ENCODE measurements around the gene MME. TPM values are rescaled to one million over a fixed set of nuclear protein-coding genes. Genes with fewer than 3 reads are reported as not detected.
"Not testable (repeated sequence)": the region's sequence is repeated elsewhere in the genome, so short reads cannot be mapped to it uniquely, and the experiment has no call there.

The MME gene
- total RNA-seq, 2 donors from 2014 or later: not detected

GRCh38 chr3:155210736-155211135, 130.6 kb downstream of the MME start:
- Mint-ChIP-seq H3K36me3 (ENCODE audit: low read depth) (no peaks in the 10 kb centered on the region), H3K27me3 (no peaks in the 10 kb centered on the region), H3K27ac (no peak overlapping the region), H3K9me3 (no peaks in the 10 kb centered on the region), H3K4me3 (no peak overlapping the region), H3K4me1 (no peaks in the 10 kb centered on the region)
- ATAC-seq (replicated peaks): no peak

GRCh38 chr3:155211266-155211665, 131.1 kb downstream of the MME start:
- Mint-ChIP-seq H3K27ac (no peak overlapping the region), H3K4me1 (no peaks in the 10 kb centered on the region), H3K9me3 (no peaks in the 10 kb centered on the region), H3K4me3 (no peak overlapping the region), H3K36me3 (ENCODE audit: low read depth) (no peaks in the 10 kb centered on the region), H3K27me3 (no peaks in the 10 kb centered on the region)
- ATAC-seq (replicated peaks): no peak

- no peak for ATAC-seq (replicated peaks)
- Mint-ChIP-seq H3K9me3 (no peaks in the 10 kb centered on the region), H3K27me3 (no peaks in the 10 kb centered on the region), H3K36me3 (ENCODE audit: low read depth) (no peaks in the 10 kb centered on the region), H3K27ac (no peak overlapping the region), H3K4me3 (no peak overlapping the region), H3K4me1 (no peaks in the 10 kb centered on the region)
Measured at GRCh38 chr3:155211940-155212339, 131.8 kb downstream of the MME start.

GRCh38 chr3:155216007-155216406, 135.9 kb downstream of the MME start:
- H3K27me3 Mint-ChIP-seq; ATAC-seq (replicated peaks); H3K36me3 Mint-ChIP-seq (ENCODE audit: low read depth); H3K27ac Mint-ChIP-seq; H3K4me1 Mint-ChIP-seq; H3K9me3 Mint-ChIP-seq; H3K4me3 Mint-ChIP-seq: not testable (repeated sequence)

GRCh38 chr3:155217591-155217990, 137.5 kb downstream of the MME start:
- Mint-ChIP-seq H3K27ac (no peak overlapping the region), H3K4me3 (no peak overlapping the region), H3K9me3 (no peaks in the 10 kb centered on the region), H3K27me3 (no peaks in the 10 kb centered on the region), H3K36me3 (ENCODE audit: low read depth) (no peaks in the 10 kb centered on the region), H3K4me1 (no peaks in the 10 kb centered on the region)
- ATAC-seq (replicated peaks): no peak

- ATAC-seq (replicated peaks): no peak
- no peak overlapping the region for H3K27ac Mint-ChIP-seq
- no peaks in the 10 kb centered on the region for H3K27me3 Mint-ChIP-seq
- no peaks in the 10 kb centered on the region for H3K36me3 Mint-ChIP-seq (ENCODE audit: low read depth)
- no peak overlapping the region for H3K4me3 Mint-ChIP-seq
- H3K4me1 Mint-ChIP-seq: no peaks in the 10 kb centered on the region
- H3K9me3 Mint-ChIP-seq: no peaks in the 10 kb centered on the region
Measured at GRCh38 chr3:155218462-155218861, 138.3 kb downstream of the MME start.

GRCh38 chr3:155219106-155219505, 139.0 kb downstream of the MME start:
- H3K4me3 Mint-ChIP-seq: no peak overlapping the region
- no peaks in the 10 kb centered on the region for H3K4me1 Mint-ChIP-seq
- no peak for ATAC-seq (replicated peaks)
- no peaks in the 10 kb centered on the region for H3K27me3 Mint-ChIP-seq
- H3K27ac Mint-ChIP-seq: no peak overlapping the region
- no peaks in the 10 kb centered on the region for H3K36me3 Mint-ChIP-seq (ENCODE audit: low read depth)
- H3K9me3 Mint-ChIP-seq: no peaks in the 10 kb centered on the region

- ATAC-seq (replicated peaks): no peak
- H3K36me3 Mint-ChIP-seq (ENCODE audit: low read depth): no peaks in the 10 kb centered on the region
- H3K4me3 Mint-ChIP-seq: no peak overlapping the region
- no peaks in the 10 kb centered on the region for H3K9me3 Mint-ChIP-seq
- no peaks in the 10 kb centered on the region for H3K27me3 Mint-ChIP-seq
- H3K27ac Mint-ChIP-seq: no peak overlapping the region
- H3K4me1 Mint-ChIP-seq: no peaks in the 10 kb centered on the region
Measured at GRCh38 chr3:155225417-155225816, 145.3 kb downstream of the MME start.

- H3K9me3 Mint-ChIP-seq: no peaks in the 10 kb centered on the region
- H3K4me1 Mint-ChIP-seq: no peaks in the 10 kb centered on the region
- no peak for ATAC-seq (replicated peaks)
- no peaks in the 10 kb centered on the region for H3K36me3 Mint-ChIP-seq (ENCODE audit: low read depth)
- no peaks in the 10 kb centered on the region for H3K27me3 Mint-ChIP-seq
- H3K4me3 Mint-ChIP-seq: no peak overlapping the region
- H3K27ac Mint-ChIP-seq: no peak overlapping the region
Measured at GRCh38 chr3:155227141-155227540, 147.0 kb downstream of the MME start.

GRCh38 chr3:155228676-155229075, 148.6 kb downstream of the MME start:
- no peak overlapping the region for H3K4me3 Mint-ChIP-seq
- no peaks in the 10 kb centered on the region for H3K9me3 Mint-ChIP-seq
- no peak overlapping the region for H3K27ac Mint-ChIP-seq
- no peaks in the 10 kb centered on the region for H3K36me3 Mint-ChIP-seq (ENCODE audit: low read depth)
- ATAC-seq (replicated peaks): no peak
- H3K4me1 Mint-ChIP-seq: no peaks in the 10 kb centered on the region
- no peaks in the 10 kb centered on the region for H3K27me3 Mint-ChIP-seq

GRCh38 chr3:155229086-155229485, 149.0 kb downstream of the MME start:
- no peaks in the 10 kb centered on the region for H3K9me3 Mint-ChIP-seq
- no peak overlapping the region for H3K4me3 Mint-ChIP-seq
- no peak for ATAC-seq (replicated peaks)
- H3K27me3 Mint-ChIP-seq: no peaks in the 10 kb centered on the region
- H3K36me3 Mint-ChIP-seq (ENCODE audit: low read depth): no peaks in the 10 kb centered on the region
- no peak overlapping the region for H3K27ac Mint-ChIP-seq
- H3K4me1 Mint-ChIP-seq: no peaks in the 10 kb centered on the region

- no peaks in the 10 kb centered on the region for H3K36me3 Mint-ChIP-seq (ENCODE audit: low read depth)
- H3K4me3 Mint-ChIP-seq: no peak overlapping the region
- H3K27ac Mint-ChIP-seq: no peak overlapping the region
- no peaks in the 10 kb centered on the region for H3K4me1 Mint-ChIP-seq
- no peak for ATAC-seq (replicated peaks)
- H3K27me3 Mint-ChIP-seq: no peaks in the 10 kb centered on the region
- H3K9me3 Mint-ChIP-seq: no peaks in the 10 kb centered on the region
Measured at GRCh38 chr3:155230382-155230781, 150.3 kb downstream of the MME start.

- Mint-ChIP-seq H3K27me3 (no peaks in the 10 kb centered on the region), H3K4me1 (no peaks in the 10 kb centered on the region), H3K9me3 (no peaks in the 10 kb centered on the region), H3K4me3 (no peak overlapping the region), H3K27ac (no peak overlapping the region), H3K36me3 (ENCODE audit: low read depth) (no peaks in the 10 kb centered on the region)
- no peak for ATAC-seq (replicated peaks)
Measured at GRCh38 chr3:155231792-155232191, 151.7 kb downstream of the MME start.

- no peak for ATAC-seq (replicated peaks)
- no peaks in the 10 kb centered on the region for H3K9me3 Mint-ChIP-seq
- no peaks in the 10 kb centered on the region for H3K4me1 Mint-ChIP-seq
- no peak overlapping the region for H3K27ac Mint-ChIP-seq
- no peak overlapping the region for H3K4me3 Mint-ChIP-seq
- no peaks in the 10 kb centered on the region for H3K36me3 Mint-ChIP-seq (ENCODE audit: low read depth)
- no peaks in the 10 kb centered on the region for H3K27me3 Mint-ChIP-seq
Measured at GRCh38 chr3:155232605-155233004, 152.5 kb downstream of the MME start.

- Mint-ChIP-seq H3K27me3 (no peaks in the 10 kb centered on the region), H3K9me3 (no peaks in the 10 kb centered on the region), H3K4me3 (no peak overlapping the region), H3K4me1 (no peaks in the 10 kb centered on the region), H3K36me3 (ENCODE audit: low read depth) (no peaks in the 10 kb centered on the region), H3K27ac (no peak overlapping the region)
- no peak for ATAC-seq (replicated peaks)
Measured at GRCh38 chr3:155233213-155233612, 153.1 kb downstream of the MME start.

All from activated T-helper 17 cell treated with anti-CD3 and anti-CD28 coated beads, Interleukin-2, amount 50 U/mL, for 72 hours (primary cell).